Measurements from ENCODE around the gene SDHC.

The SDHC gene

GRCh38 chr1:161314201-161314981 lies at the start of gene SDHC:
Gene SDHC, plus strand, starts transcription at chr1:161314381. Its CDS starts 25 bp downstream, at chr1:161314406.
- peak; percentile 57 for DNase-seq (ENCODE audit: low read depth)

GRCh38 chr1:161265305-161265704 lies 48.9 kb upstream of the SDHC start:
- DNase-seq (ENCODE audit: low read depth): no peak

GRCh38 chr1:161266202-161266601 lies 48.0 kb upstream of the SDHC start:
- DNase-seq (ENCODE audit: low read depth): no peak

- no peak for DNase-seq (ENCODE audit: low read depth)
Measured at GRCh38 chr1:161266836-161267235, 47.3 kb upstream of the SDHC start.

GRCh38 chr1:161267321-161267720 lies 46.9 kb upstream of the SDHC start:
- DNase-seq (ENCODE audit: low read depth): no peak

GRCh38 chr1:161273402-161273801 lies 40.8 kb upstream of the SDHC start:
- DNase-seq (ENCODE audit: low read depth): no peak

- DNase-seq (ENCODE audit: low read depth): no peak
Measured at GRCh38 chr1:161274874-161275273, 39.3 kb upstream of the SDHC start.

GRCh38 chr1:161282991-161283390 lies 31.2 kb upstream of the SDHC start:
- no peak for DNase-seq (ENCODE audit: low read depth)

- no peak for DNase-seq (ENCODE audit: low read depth)
Measured at GRCh38 chr1:161285113-161285512, 29.1 kb upstream of the SDHC start.

- DNase-seq (ENCODE audit: low read depth): no peak
Measured at GRCh38 chr1:161285521-161285920, 28.7 kb upstream of the SDHC start.

- DNase-seq (ENCODE audit: low read depth): no peak
Measured at GRCh38 chr1:161287482-161288054, 26.6 kb upstream of the SDHC start.

GRCh38 chr1:161290779-161291178 lies 23.4 kb upstream of the SDHC start:
- DNase-seq (ENCODE audit: low read depth): no peak

GRCh38 chr1:161297415-161297814 lies 16.8 kb upstream of the SDHC start:
- no peak for DNase-seq (ENCODE audit: low read depth)

GRCh38 chr1:161298116-161298515 lies 16.1 kb upstream of the SDHC start:
- DNase-seq (ENCODE audit: low read depth): no peak

GRCh38 chr1:161299347-161299746 lies 14.8 kb upstream of the SDHC start:
- no peak for DNase-seq (ENCODE audit: low read depth)

- DNase-seq (ENCODE audit: low read depth): no peak
Measured at GRCh38 chr1:161300478-161300877, 13.7 kb upstream of the SDHC start.

- DNase-seq (ENCODE audit: low read depth): no peak
Measured at GRCh38 chr1:161304927-161305866, 9.0 kb upstream of the SDHC start.

GRCh38 chr1:161305867-161306519 lies 8.2 kb upstream of the SDHC start:
- no peak for DNase-seq (ENCODE audit: low read depth)

GRCh38 chr1:161307230-161307768 lies 6.9 kb upstream of the SDHC start:
- DNase-seq (ENCODE audit: low read depth): no peak

GRCh38 chr1:161307892-161308638 lies 6.1 kb upstream of the SDHC start:
- DNase-seq (ENCODE audit: low read depth): no peak

GRCh38 chr1:161309868-161310267 lies 4.3 kb upstream of the SDHC start, which contains the start of gene MPZ:
Gene MPZ, minus strand, starts transcription at chr1:161309968. Its CDS starts 63 bp downstream, at chr1:161309905.
- DNase-seq (ENCODE audit: low read depth): no peak
